B cell (primary cell): ENCODE results near the gene TRIM44. TPM values are rescaled to one million over a fixed set of nuclear protein-coding genes. Genes with fewer than 3 reads are reported as not detected.
A peak's percentile ranks its signal among the peaks of the same experiment; 100 is the strongest.

Source experiments
- ATAC-seq: fragments of 200-7000 bp; cut with Tn5 transposase; one replicate; pipeline ENCODE4 v1.10.0; 2021; ENCODE audit warnings: low read depth, mild to moderate bottlenecking, moderate number of reproducible peaks, moderate library complexity
- CTCF ChIA-PET: fragments of 350-600 bp; sonication (Branson Sonifier 250); formaldehyde crosslinking; loops from one replicate; lab custom pipeline; 2021; ENCODE audit warnings: antibody characterized with exemption, inconsistent platforms; lab: Charles Lee
- POLR2A ChIA-PET: fragments of 350-600 bp; sonication (Branson Sonifier 250); formaldehyde crosslinking; loops from one replicate; lab custom pipeline; 2021; ENCODE audit warnings: antibody characterized with exemption; lab: Charles Lee
- DNase-seq: peaks from one replicate; pipeline ENCODE4 v3.0.0; 2013
- H2AFZ ChIP-seq: 2 replicates; pipeline ENCODE4 v1.6.1; 2012; ENCODE audit warnings: mild to moderate bottlenecking, low read depth, low read length; ENCODE audit not compliant: insufficient read depth, poor library complexity, severe bottlenecking
- H3K27ac ChIP-seq, 2 donors: 1 replicate in 1 of 2; 2 replicates in 1 of 2; pipeline ENCODE4 v1.5.1; 2012 to 2013; ENCODE audit warnings: low read length in 2 of 2, mild to moderate bottlenecking in 2 of 2, moderate library complexity in 1 of 2
- H3K27me3 ChIP-seq, 4 experiments: fragments of 200-600 bp in 1 of 4; sonication (generic) in 1 of 4; replicated peaks in 1 of 4; 1 replicate in 2 of 4; 2 replicates in 2 of 4; pipeline versions ENCODE4 v1.6.1 to v1.7.0; 2013 to 2016; ENCODE audit warnings: low read length in 3 of 4, mild to moderate bottlenecking in 2 of 4, mixed read lengths in 1 of 4, moderate library complexity in 1 of 4; ENCODE audit not compliant: insufficient read depth in 4 of 4, control insufficient read depth in 3 of 4; ENCODE audit errors: control extremely low read depth in 1 of 4
- H3K36me3 ChIP-seq, 2 experiments: replicated peaks in 1 of 2; 1 replicate in 1 of 2; 2 replicates in 1 of 2; pipeline versions ENCODE4 v1.6.1 to v1.7.1; 2013; ENCODE audit warnings: low read length in 1 of 2; ENCODE audit not compliant: insufficient read depth in 2 of 2, control insufficient read depth in 1 of 2; ENCODE audit errors: control extremely low read depth in 1 of 2, extremely low read depth in 1 of 2
- H3K4me1 ChIP-seq, 2 donors: fragments of 200-600 bp in 1 of 2; sonication (generic) in 1 of 2; 1 replicate in 1 of 2; 2 replicates in 1 of 2; pipeline versions ENCODE4 v1.5.1 to v1.6.1; 2013 to 2017; ENCODE audit warnings: low read length in 2 of 2; ENCODE audit not compliant: control insufficient read depth in 2 of 2, insufficient read depth in 2 of 2
- H3K4me2 ChIP-seq: replicated peaks from 2 replicates; pipeline ENCODE3; 2012; ENCODE audit warnings: mild to moderate bottlenecking, low read depth, low read length; ENCODE audit not compliant: poor library complexity, severe bottlenecking
- H3K4me3 ChIP-seq, 5 experiments: fragments of 200-600 bp in 1 of 5; sonication (generic) in 1 of 5; 1 replicate in 3 of 5; 2 replicates in 2 of 5; pipeline versions ENCODE4 v1.5.1 to v1.7.0; 2011 to 2016; ENCODE audit warnings: low read length in 4 of 5, mild to moderate bottlenecking in 4 of 5, low read depth in 2 of 5, control low read depth in 1 of 5, moderate library complexity in 1 of 5; ENCODE audit not compliant: insufficient read depth in 1 of 5; ENCODE audit errors: control extremely low read depth in 1 of 5, extremely low read depth in 1 of 5
- H3K79me2 ChIP-seq: fragments of 200-600 bp; sonication (generic); one replicate; pipeline ENCODE4 v1.6.0; 2016; ENCODE audit warnings: low read length; ENCODE audit not compliant: control insufficient read depth, insufficient read depth
- H3K9ac ChIP-seq: fragments of 200-600 bp; sonication (generic); 2 replicates; pipeline ENCODE4 v1.6.1; 2017; ENCODE audit warnings: mild to moderate bottlenecking, low read length, moderate library complexity
- H3K9me3 ChIP-seq, 3 donors: one replicate each; pipeline versions ENCODE4 v1.6.1 to v1.7.1; 2013; ENCODE audit warnings: low read length in 2 of 3; ENCODE audit not compliant: control insufficient read depth in 2 of 3, insufficient read depth in 1 of 3; ENCODE audit errors: control extremely low read depth in 1 of 3
- H4K20me1 ChIP-seq: 2 replicates; pipeline ENCODE4 v1.6.0; 2012; ENCODE audit warnings: mild to moderate bottlenecking, low read length; ENCODE audit not compliant: insufficient read depth, control insufficient read depth, poor library complexity, severe bottlenecking
- H3K27ac Mint-ChIP-seq: one replicate; pipeline ENCODE4 v1.8.0; 2021; ENCODE audit warnings: mixed read lengths
- H3K27me3 Mint-ChIP-seq: one replicate; pipeline ENCODE4 v1.8.0; 2021; ENCODE audit warnings: mixed read lengths
- H3K4me1 Mint-ChIP-seq: one replicate; pipeline ENCODE4 v1.8.0; 2021; ENCODE audit warnings: mixed read lengths
- H3K4me3 Mint-ChIP-seq: one replicate; pipeline ENCODE4 v1.8.0; 2021; ENCODE audit warnings: mixed read lengths
- H3K9me3 Mint-ChIP-seq: one replicate; pipeline ENCODE4 v1.8.0; 2022; ENCODE audit warnings: mixed read lengths; ENCODE audit not compliant: insufficient read depth
- CTCF ChIP-seq: fragments of 200-600 bp; IDR thresholded peaks from one replicate; pipeline ENCODE4 v1.8.0; 2022; ENCODE audit warnings: antibody characterized with exemption, mild to moderate bottlenecking
- EZH2 ChIP-seq: IDR thresholded peaks from 2 replicates; pipeline ENCODE4 v1.6.1; 2012; ENCODE audit warnings: borderline replicate concordance, low read depth, mild to moderate bottlenecking, moderate library complexity, low read length; ENCODE audit not compliant: insufficient read depth, poor library complexity, severe bottlenecking
- WGBS: methylation state at CpG from one replicate; pipeline ENCODE4 v1.1.5; 2013; ENCODE audit warnings: missing lambda C conversion rate; ENCODE audit not compliant: insufficient coverage; 5-methylcytosine and 5-hydroxymethylcytosine counted together
- intact Hi-C: fragments of 100-400 bp; cut with micrococcal nuclease; formaldehyde crosslinking; loops from one replicate; pipeline ENCODE4 v1.10.0; 2022
- polyA plus RNA-seq: library from polyadenylated mRNA; depleted of rRNA; stranded (reverse); fragments of >200 nt; gene quantifications from 2 replicates; pipeline ENCODE4 v1.2.3, GENCODE V29; 2012
- total RNA-seq, 2 donors: library from RNA; stranded (reverse); fragments of 120-200 nt in 1 of 2; gene quantifications; 1 replicate in 1 of 2; 2 replicates in 1 of 2; pipeline versions ENCODE4 v1.2.3 to v1.2.4, GENCODE V29; 2013 to 2022

Gene TRIM44
- total and polyA plus RNA-seq, 2 donors (not counting 1 experiment from before 2014, with no cell fraction given): 39.1 to 71.1 TPM

GRCh38 chr11:35675901-35676610, 13.5 kb downstream of the TRIM44 start:
- WGBS: 100% methylated on average over 1 of the region's 1 CpG
- H3K4me2 ChIP-seq: no peak overlapping the region
- no peak for ATAC-seq

More at GRCh38 chr11:35675901-35676610, 13.5 kb downstream of the TRIM44 start:
- Histone ChIP-seq H3K9me3 (no peaks in the 10 kb centered on the region), H3K4me1 (peaks cover 14 to 36% of the 10 kb centered on the region in 2 donors), H4K20me1 (peaks cover 65% of the 10 kb centered on the region), H3K4me3 (no peak overlapping the region), H2AFZ (no peak overlapping the region), H3K27ac (peak overlapping the region in 1 of 2 donors; percentile 3), H3K36me3 (no peaks in the 10 kb centered on the region), H3K79me2 (peaks cover 80% of the 10 kb centered on the region), H3K27me3 (no peaks in the 10 kb centered on the region), H3K9ac (no peak overlapping the region)
- Mint-ChIP-seq H3K4me3 (no peak overlapping the region), H3K4me1 (peaks cover 76% of the 10 kb centered on the region), H3K27ac (peak overlapping the region; percentile 12), H3K9me3 (no peaks in the 10 kb centered on the region), H3K27me3 (no peaks in the 10 kb centered on the region)
- intact Hi-C loops: no loop called here
- ChIA-PET CTCF (no interaction called here), POLR2A (no interaction called here)
- TF ChIP-seq CTCF (no peak), EZH2 (no peak)
- no peak for DNase-seq
